Thyroid gland (tissue), 4 donors: ENCODE data around the gene SOCS3. TPM values are rescaled to one million over a fixed set of nuclear protein-coding genes. Genes with fewer than 3 reads are reported as not detected.
"Not testable (repeated sequence)": the region's sequence is repeated elsewhere in the genome, so short reads cannot be mapped to it uniquely, and the experiment has no call there.

Experiments
- DNase-seq, 2 donors: peaks; one replicate each; pipeline ENCODE4 v3.0.0-alpha.2; 2019
- H3K27ac ChIP-seq, 3 donors: fragments of 200-600 bp; sonication (generic); 1 replicate in 2 of 3; 2 replicates in 1 of 3; pipeline ENCODE4 v1.5.1; 2016 to 2019; ENCODE audit warnings: mild to moderate bottlenecking in 1 of 3, moderate library complexity in 1 of 3
- H3K27me3 ChIP-seq: fragments of 200-600 bp; sonication (generic); one replicate; pipeline ENCODE4 v1.5.1; 2019
- H3K36me3 ChIP-seq, 2 donors: fragments of 200-600 bp; sonication (generic); one replicate each; pipeline ENCODE4 v1.5.1; 2016 to 2019
- H3K4me1 ChIP-seq, 2 donors: fragments of 200-600 bp; sonication (generic); one replicate each; pipeline ENCODE4 v1.5.1; 2017 to 2019
- H3K4me3 ChIP-seq, 3 donors: fragments of 200-600 bp; sonication (generic); replicated peaks in 1 of 3; 1 replicate in 2 of 3; 2 replicates in 1 of 3; pipeline ENCODE4 v1.5.1; 2016; ENCODE audit warnings: mild to moderate bottlenecking in 1 of 3
- H3K9me3 ChIP-seq: fragments of 200-600 bp; sonication (generic); one replicate; pipeline ENCODE4 v1.5.1; 2017
- POLR2A ChIP-seq, 2 donors: fragments of 450-650 bp; IDR thresholded peaks; one replicate each; pipeline ENCODE4 v1.6.1; 2017; ENCODE audit warnings: antibody characterized with exemption in 2 of 2, mild to moderate bottlenecking in 2 of 2, moderate library complexity in 1 of 2
- WGBS, 2 donors: methylation state at CpG; one replicate each; pipeline ENCODE4 v1.1.5; 2017; 5-methylcytosine and 5-hydroxymethylcytosine counted together
- intact Hi-C: fragments of 100-400 bp; cut with DNase I; formaldehyde crosslinking; loops from one replicate; pipeline ENCODE4 v1.15.1; 2023
- total RNA-seq, 4 donors: library from RNA; depleted of rRNA; stranded (reverse); fragments of >200 nt; gene quantifications; one replicate each; pipeline ENCODE4 v1.2.3, GENCODE V29; 2016
- TF ChIP-seq, protein P1 (sequence below), 6 experiments: fragments of 200-600 bp in 3 of 6; fragments of 450-650 bp in 3 of 6; sonication (generic) in 3 of 6; IDR thresholded peaks; one replicate each; pipeline ENCODE4 v1.5.1; 2016 to 2019; ENCODE audit warnings: antibody characterized with exemption in 6 of 6, mild to moderate bottlenecking in 2 of 6, inconsistent platforms in 1 of 6, moderate library complexity in 1 of 6

Gene SOCS3
- total RNA-seq, 4 donors from 2014 or later = 9.2 to 110 (median 33.3) TPM

- TF ChIP-seq POLR2A (IDR thresholded peaks at IDR 0.05) = no peak
- TF ChIP-seq, protein P1, sequence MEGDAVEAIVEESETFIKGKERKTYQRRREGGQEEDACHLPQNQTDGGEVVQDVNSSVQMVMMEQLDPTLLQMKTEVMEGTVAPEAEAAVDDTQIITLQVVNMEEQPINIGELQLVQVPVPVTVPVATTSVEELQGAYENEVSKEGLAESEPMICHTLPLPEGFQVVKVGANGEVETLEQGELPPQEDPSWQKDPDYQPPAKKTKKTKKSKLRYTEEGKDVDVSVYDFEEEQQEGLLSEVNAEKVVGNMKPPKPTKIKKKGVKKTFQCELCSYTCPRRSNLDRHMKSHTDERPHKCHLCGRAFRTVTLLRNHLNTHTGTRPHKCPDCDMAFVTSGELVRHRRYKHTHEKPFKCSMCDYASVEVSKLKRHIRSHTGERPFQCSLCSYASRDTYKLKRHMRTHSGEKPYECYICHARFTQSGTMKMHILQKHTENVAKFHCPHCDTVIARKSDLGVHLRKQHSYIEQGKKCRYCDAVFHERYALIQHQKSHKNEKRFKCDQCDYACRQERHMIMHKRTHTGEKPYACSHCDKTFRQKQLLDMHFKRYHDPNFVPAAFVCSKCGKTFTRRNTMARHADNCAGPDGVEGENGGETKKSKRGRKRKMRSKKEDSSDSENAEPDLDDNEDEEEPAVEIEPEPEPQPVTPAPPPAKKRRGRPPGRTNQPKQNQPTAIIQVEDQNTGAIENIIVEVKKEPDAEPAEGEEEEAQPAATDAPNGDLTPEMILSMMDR (IDR thresholded peaks at IDR 0.05) = no peak
- WGBS, 2 donors = 88 to 92% methylated on average over 18 to 19 of the region's 19 CpGs
- Histone ChIP-seq H3K36me3 (no peaks in the 10 kb centered on the region), H3K4me3 (no peak overlapping the region), H3K4me1 (peaks cover 5 to 21% of the 10 kb centered on the region in 2 donors), H3K27ac (peak overlapping the region in 1 of 3 donors; percentile 25), H3K27me3 (no peaks in the 10 kb centered on the region), H3K9me3 (no peaks in the 10 kb centered on the region)
- intact Hi-C loops = no loop called here
- no peak for DNase-seq
These were observed 22.4 kb downstream of the SOCS3 start for GRCh38 chr17:78337244-78338109.

DNA sequence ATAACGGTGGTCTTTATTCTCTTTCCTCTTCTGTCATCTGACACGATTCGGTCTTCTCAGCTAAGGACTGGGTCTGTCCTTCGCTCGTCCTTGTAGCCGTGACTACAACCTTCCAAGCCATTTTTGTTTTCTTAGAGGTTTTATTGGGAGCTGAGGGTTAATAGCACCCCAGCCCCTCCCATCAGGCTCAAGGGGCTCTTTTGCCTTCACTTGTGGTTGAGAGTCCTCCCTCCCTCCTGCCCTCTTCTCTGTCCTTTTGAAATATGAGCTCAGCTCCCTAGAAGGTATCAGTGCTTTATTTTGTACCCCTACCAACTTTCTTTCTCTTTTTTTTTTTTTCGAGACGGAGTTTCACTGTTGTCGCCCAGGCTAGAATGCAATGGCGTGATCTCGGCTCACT lies 24.7 kb downstream of the SOCS3 start:
- H3K9me3 ChIP-seq = no peaks in the 10 kb centered on the region
- H3K27me3 ChIP-seq = no peaks in the 10 kb centered on the region
- TF ChIP-seq POLR2A (IDR thresholded peaks at IDR 0.05) = no peak
- TF ChIP-seq, protein P1 (IDR thresholded peaks at IDR 0.05) = no peak
- DNase-seq = peak in 1 of 2 donors; percentile 57
- peaks cover 0 to 25% of the 10 kb centered on the region in 2 donors for H3K4me1 ChIP-seq
- intact Hi-C loops = no loop called here
- no peaks in the 10 kb centered on the region for H3K36me3 ChIP-seq
- WGBS, 2 donors = 40 to 58% methylated on average over 11 of the region's 11 CpGs
- H3K27ac ChIP-seq = no peak overlapping the region
- no peak overlapping the region for H3K4me3 ChIP-seq

GRCh38 chr17:78332991-78333390 lies 26.9 kb downstream of the SOCS3 start:
- 69 to 74% methylated on average over 4 of the region's 4 CpGs for WGBS, 2 donors
- DNase-seq = no peak
- intact Hi-C loops = no loop called here

GRCh38 chr17:78331355-78331754 lies 28.5 kb downstream of the SOCS3 start:
- H3K27me3 ChIP-seq, H3K27ac ChIP-seq, H3K36me3 ChIP-seq, H3K9me3 ChIP-seq, intact Hi-C loops, DNase-seq, H3K4me3 ChIP-seq: not testable (repeated sequence)
- WGBS, 2 donors = 83 to 90% methylated on average over 12 of the region's 12 CpGs
- peaks cover 0 to 32% of the 10 kb centered on the region in 2 donors for H3K4me1 ChIP-seq

More at GRCh38 chr17:78332991-78333390, 26.9 kb downstream of the SOCS3 start:
- no peaks in the 10 kb centered on the region for H3K9me3 ChIP-seq
- H3K4me3 ChIP-seq = no peak overlapping the region
- H3K27me3 ChIP-seq = no peaks in the 10 kb centered on the region
- peaks cover 0 to 32% of the 10 kb centered on the region in 2 donors for H3K4me1 ChIP-seq
- H3K27ac ChIP-seq = no peak overlapping the region
- TF ChIP-seq, protein P1 (IDR thresholded peaks at IDR 0.05) = no peak
- no peak for TF ChIP-seq POLR2A (IDR thresholded peaks at IDR 0.05)
- H3K36me3 ChIP-seq = no peaks in the 10 kb centered on the region

GRCh38 chr17:78330570-78331224 lies 29.2 kb downstream of the SOCS3 start:
- H3K4me1 ChIP-seq = peaks cover 0 to 37% of the 10 kb centered on the region in 2 donors

More at GRCh38 chr17:78330570-78331224, 29.2 kb downstream of the SOCS3 start:
- 56 to 62% methylated on average over 12 to 13 of the region's 13 CpGs for WGBS, 2 donors
- H3K27me3 ChIP-seq = no peaks in the 10 kb centered on the region
- no peaks in the 10 kb centered on the region for H3K9me3 ChIP-seq
- no peak overlapping the region for H3K4me3 ChIP-seq
- no peaks in the 10 kb centered on the region for H3K36me3 ChIP-seq
- H3K27ac ChIP-seq = no peak overlapping the region
- no peak for TF ChIP-seq POLR2A (IDR thresholded peaks at IDR 0.05)
- TF ChIP-seq, protein P1 (IDR thresholded peaks at IDR 0.05) = no peak
- intact Hi-C loops = no loop called here
- DNase-seq = no peak
